Activated CD4-positive, alpha-beta memory T cell treated with anti-CD3 and anti-CD28 coated beads, Interleukin-2, amount 10 ng/mL, durations not matched to agents 7 days and 5 days (primary cell): Measurements from ENCODE around the gene SORCS2. TPM values are rescaled to one million over a fixed set of nuclear protein-coding genes. Genes with fewer than 3 reads are reported as not detected.

Source experiments
- CTCF ChIA-PET: fragments of 350-600 bp; sonication (Branson Sonifier 250); formaldehyde crosslinking; loops from one replicate; lab custom pipeline; 2021; ENCODE audit warnings: antibody characterized with exemption, inconsistent platforms; lab: Charles Lee
- POLR2A ChIA-PET: fragments of 350-600 bp; sonication (Branson Sonifier 250); formaldehyde crosslinking; loops from one replicate; lab custom pipeline; 2021; ENCODE audit warnings: antibody characterized with exemption; lab: Charles Lee
- DNase-seq: peaks from one replicate; pipeline ENCODE4 v3.0.0-alpha.2; 2020
- H3K27ac Mint-ChIP-seq: one replicate; pipeline ENCODE4 v1.8.0; 2021; ENCODE audit warnings: mild to moderate bottlenecking, mixed read lengths
- H3K27me3 Mint-ChIP-seq: one replicate; pipeline ENCODE4 v1.8.0; 2021; ENCODE audit warnings: mixed read lengths
- H3K36me3 Mint-ChIP-seq: one replicate; pipeline ENCODE4 v1.8.0; 2021; ENCODE audit warnings: low read depth, mixed read lengths
- H3K4me1 Mint-ChIP-seq: one replicate; pipeline ENCODE4 v1.8.0; 2021; ENCODE audit warnings: mixed read lengths
- H3K4me3 Mint-ChIP-seq: one replicate; pipeline ENCODE4 v1.8.0; 2021; ENCODE audit warnings: mild to moderate bottlenecking, mixed read lengths
- H3K9me3 Mint-ChIP-seq: one replicate; pipeline ENCODE4 v1.8.0; 2021; ENCODE audit warnings: mixed read lengths
- total RNA-seq, 2 experiments: library from RNA; stranded (reverse); gene quantifications; one replicate each; pipeline ENCODE4 v1.2.3, GENCODE V29; 2021

SORCS2 gene
- total RNA-seq, 2 experiments from 2014 or later, result 0.10 to 0.18 TPM

GRCh38 chr4:7556558-7556957 is 364.2 kb downstream of the SORCS2 start:
- CTCF ChIA-PET, result no interaction called here
- peaks cover 5% of the 10 kb centered on the region for H3K36me3 Mint-ChIP-seq

GRCh38 chr4:7557456-7557855 is 365.1 kb downstream of the SORCS2 start:
- Mint-ChIP-seq H3K9me3 (peaks cover 32% of the 10 kb centered on the region), H3K27me3 (no peaks in the 10 kb centered on the region), H3K4me1 (no peaks in the 10 kb centered on the region), H3K27ac (no peak overlapping the region), H3K4me3 (no peak overlapping the region), H3K36me3 (peaks cover 5% of the 10 kb centered on the region)
- DNase-seq, result no peak
- POLR2A ChIA-PET, result no interaction called here
- CTCF ChIA-PET, result no interaction called here

More at GRCh38 chr4:7556558-7556957, 364.2 kb downstream of the SORCS2 start:
- no peaks in the 10 kb centered on the region for H3K4me1 Mint-ChIP-seq
- POLR2A ChIA-PET, result no interaction called here
- no peak overlapping the region for H3K4me3 Mint-ChIP-seq
- no peak for DNase-seq
- no peak overlapping the region for H3K27ac Mint-ChIP-seq
- H3K9me3 Mint-ChIP-seq, result peaks cover 32% of the 10 kb centered on the region
- H3K27me3 Mint-ChIP-seq, result no peaks in the 10 kb centered on the region

- Mint-ChIP-seq H3K27me3 (no peaks in the 10 kb centered on the region), H3K27ac (no peak overlapping the region), H3K4me1 (no peaks in the 10 kb centered on the region), H3K4me3 (no peak overlapping the region), H3K36me3 (no peaks in the 10 kb centered on the region), H3K9me3 (peaks cover 23% of the 10 kb centered on the region)
- POLR2A ChIA-PET, result no interaction called here
- CTCF ChIA-PET, result no interaction called here
- DNase-seq, result no peak
Observed at GRCh38 chr4:7558436-7558835, 366.1 kb downstream of the SORCS2 start.

- CTCF ChIA-PET, result no interaction called here
- Mint-ChIP-seq H3K9me3 (peaks cover 15% of the 10 kb centered on the region), H3K4me3 (no peak overlapping the region), H3K4me1 (no peaks in the 10 kb centered on the region), H3K27me3 (no peaks in the 10 kb centered on the region), H3K27ac (no peak overlapping the region), H3K36me3 (no peaks in the 10 kb centered on the region)
- no peak for DNase-seq
- POLR2A ChIA-PET, result no interaction called here
Observed at GRCh38 chr4:7559316-7559715, 367.0 kb downstream of the SORCS2 start.

GRCh38 chr4:7559741-7560395 is 367.5 kb downstream of the SORCS2 start:
- no peak overlapping the region for H3K4me3 Mint-ChIP-seq
- POLR2A ChIA-PET, result no interaction called here
- H3K27ac Mint-ChIP-seq, result no peak overlapping the region

GRCh38 chr4:7561557-7561956 is 369.2 kb downstream of the SORCS2 start:
- H3K27ac Mint-ChIP-seq, result no peak overlapping the region
- peaks cover 5% of the 10 kb centered on the region for H3K9me3 Mint-ChIP-seq
- no peak for DNase-seq
- no peak overlapping the region for H3K4me3 Mint-ChIP-seq
- H3K36me3 Mint-ChIP-seq, result no peaks in the 10 kb centered on the region
- CTCF ChIA-PET, result no interaction called here
- H3K27me3 Mint-ChIP-seq, result no peaks in the 10 kb centered on the region
- H3K4me1 Mint-ChIP-seq, result no peaks in the 10 kb centered on the region
- POLR2A ChIA-PET, result no interaction called here

More at GRCh38 chr4:7559741-7560395, 367.5 kb downstream of the SORCS2 start:
- Mint-ChIP-seq H3K27me3 (no peaks in the 10 kb centered on the region), H3K9me3 (peaks cover 10% of the 10 kb centered on the region), H3K36me3 (no peaks in the 10 kb centered on the region), H3K4me1 (no peaks in the 10 kb centered on the region)
- DNase-seq, result no peak
- CTCF ChIA-PET, result no interaction called here

- ChIA-PET CTCF (no interaction called here), POLR2A (no interaction called here)
- Mint-ChIP-seq H3K27me3 (no peaks in the 10 kb centered on the region), H3K27ac (no peak overlapping the region), H3K36me3 (no peaks in the 10 kb centered on the region), H3K4me1 (no peaks in the 10 kb centered on the region), H3K9me3 (peaks cover 3% of the 10 kb centered on the region), H3K4me3 (no peak overlapping the region)
- no peak for DNase-seq
Observed at GRCh38 chr4:7564242-7564641, 371.9 kb downstream of the SORCS2 start.

GRCh38 chr4:7565483-7565882 is 373.1 kb downstream of the SORCS2 start:
- no peaks in the 10 kb centered on the region for H3K36me3 Mint-ChIP-seq
- no peaks in the 10 kb centered on the region for H3K27me3 Mint-ChIP-seq
- DNase-seq, result no peak
- POLR2A ChIA-PET, result no interaction called here
- H3K27ac Mint-ChIP-seq, result no peak overlapping the region
- H3K4me3 Mint-ChIP-seq, result no peak overlapping the region
- H3K4me1 Mint-ChIP-seq, result no peaks in the 10 kb centered on the region
- CTCF ChIA-PET, result no interaction called here
- H3K9me3 Mint-ChIP-seq, result peaks cover 3% of the 10 kb centered on the region

GRCh38 chr4:7569810-7570783 is 377.8 kb downstream of the SORCS2 start:
- H3K36me3 Mint-ChIP-seq, result no peaks in the 10 kb centered on the region
- H3K4me1 Mint-ChIP-seq, result no peaks in the 10 kb centered on the region
- no peak for DNase-seq
- ChIA-PET POLR2A (no interaction called here), CTCF (no interaction called here)
- H3K4me3 Mint-ChIP-seq, result no peak overlapping the region
- no peak overlapping the region for H3K27ac Mint-ChIP-seq
- no peaks in the 10 kb centered on the region for H3K27me3 Mint-ChIP-seq
- peaks cover 3% of the 10 kb centered on the region for H3K9me3 Mint-ChIP-seq

- ChIA-PET POLR2A (no interaction called here), CTCF (no interaction called here)
- no peaks in the 10 kb centered on the region for H3K27me3 Mint-ChIP-seq
- H3K27ac Mint-ChIP-seq, result no peak overlapping the region
- DNase-seq, result no peak
- H3K9me3 Mint-ChIP-seq, result peaks cover 8% of the 10 kb centered on the region
- no peaks in the 10 kb centered on the region for H3K36me3 Mint-ChIP-seq
- no peak overlapping the region for H3K4me3 Mint-ChIP-seq
- no peaks in the 10 kb centered on the region for H3K4me1 Mint-ChIP-seq
Observed at GRCh38 chr4:7571001-7571400, 378.7 kb downstream of the SORCS2 start.

- ChIA-PET POLR2A (no interaction called here), CTCF (no interaction called here)
- no peaks in the 10 kb centered on the region for H3K27me3 Mint-ChIP-seq
Observed at GRCh38 chr4:7571701-7572100, 379.4 kb downstream of the SORCS2 start.

GRCh38 chr4:7572894-7573293 is 380.6 kb downstream of the SORCS2 start:
- POLR2A ChIA-PET, result no interaction called here
- no peak overlapping the region for H3K27ac Mint-ChIP-seq
- H3K27me3 Mint-ChIP-seq, result no peaks in the 10 kb centered on the region
- CTCF ChIA-PET, result no interaction called here
- H3K36me3 Mint-ChIP-seq, result peaks cover 11% of the 10 kb centered on the region
- H3K4me3 Mint-ChIP-seq, result no peak overlapping the region
- H3K4me1 Mint-ChIP-seq, result no peaks in the 10 kb centered on the region
- peaks cover 26% of the 10 kb centered on the region for H3K9me3 Mint-ChIP-seq
- no peak for DNase-seq

More at GRCh38 chr4:7571701-7572100, 379.4 kb downstream of the SORCS2 start:
- DNase-seq, result no peak
- Mint-ChIP-seq H3K27ac (no peak overlapping the region), H3K4me1 (no peaks in the 10 kb centered on the region), H3K4me3 (no peak overlapping the region), H3K36me3 (peaks cover 4% of the 10 kb centered on the region), H3K9me3 (peaks cover 15% of the 10 kb centered on the region)

- no peak for DNase-seq
- ChIA-PET POLR2A (no interaction called here), CTCF (no interaction called here)
- peaks cover 13% of the 10 kb centered on the region for H3K36me3 Mint-ChIP-seq
- H3K4me1 Mint-ChIP-seq, result no peaks in the 10 kb centered on the region
- no peak overlapping the region for H3K4me3 Mint-ChIP-seq
- H3K27me3 Mint-ChIP-seq, result no peaks in the 10 kb centered on the region
- H3K27ac Mint-ChIP-seq, result no peak overlapping the region
- peaks cover 31% of the 10 kb centered on the region for H3K9me3 Mint-ChIP-seq
Observed at GRCh38 chr4:7573576-7574091, 381.3 kb downstream of the SORCS2 start.
